ENCODE data around the gene HSPA9. TPM values are rescaled to one million over a fixed set of nuclear protein-coding genes. Genes with fewer than 3 reads are reported as not detected.

Gene HSPA9
- total and polyA plus RNA-seq, 2 of the 13 experiments (the other 11 are each of a cell fraction or from before 2014, with no cell fraction given) = 165 to 478 TPM

DNA sequence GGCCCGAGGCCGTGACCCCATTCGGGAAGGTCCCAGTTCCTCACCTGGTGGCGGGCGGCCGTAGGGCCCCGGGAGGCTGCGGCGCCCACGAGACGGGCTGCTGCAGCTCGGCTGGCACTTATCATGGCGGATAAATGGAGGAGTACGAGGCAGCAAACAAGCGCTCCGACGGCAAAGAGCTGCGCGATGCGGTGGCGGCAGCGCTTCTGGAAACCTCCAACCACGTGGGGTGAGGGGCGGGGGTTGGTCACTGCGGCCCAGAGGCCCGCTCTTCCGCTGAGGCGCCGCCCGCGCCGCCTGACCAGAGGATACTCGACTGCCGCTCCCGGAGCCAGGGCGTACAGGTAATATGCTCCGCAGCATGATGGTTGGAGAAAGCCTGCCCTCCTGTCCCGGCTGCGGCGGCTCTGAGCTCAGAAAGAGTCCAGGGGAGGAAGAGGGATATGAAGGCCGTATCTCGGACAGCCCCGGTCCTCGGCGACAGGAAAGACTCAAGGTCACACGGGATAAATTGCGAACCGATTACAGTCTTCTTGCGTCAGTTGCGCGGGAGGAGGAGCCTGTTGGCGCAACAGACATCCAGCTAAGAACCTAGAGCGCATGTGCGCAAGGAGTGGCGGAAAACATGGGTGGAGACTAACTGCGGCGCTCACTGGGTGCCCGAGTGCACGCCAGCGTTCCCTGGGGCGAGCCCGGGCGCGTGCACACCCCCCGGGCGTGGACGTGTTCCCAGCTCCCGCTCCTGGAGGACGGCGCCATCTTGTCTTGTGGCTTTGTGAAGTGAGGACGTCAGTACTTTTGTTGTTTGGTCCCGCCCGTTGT is at the start of gene HSPA9 (continued):
- TF ChIP-seq MEIS1 (CRISPR knock-in tag; IDR thresholded peaks at IDR 0.05; ENCODE audit: borderline replicate concordance) (no peak; the same call in 1 of the 2 replicates), MTERF4 (CRISPR knock-in tag; IDR thresholded peaks at IDR 0.05) (peak; percentile 83; the same call in 1 of the 2 replicates), ZNF335 (CRISPR knock-in tag; IDR thresholded peaks at IDR 0.05) (peak; percentile 100), GTF3A (CRISPR knock-in tag; conservative IDR thresholded peaks at IDR 0.05) (no peak), HOXD1 (CRISPR knock-in tag; IDR thresholded peaks at IDR 0.05) (peak; percentile 37; the same call in 1 of the 2 replicates), SAP130 (CRISPR knock-in tag; IDR thresholded peaks at IDR 0.05; ENCODE audit: low read depth) (peak; percentile 97), ZNF784 (CRISPR knock-in tag; IDR thresholded peaks at IDR 0.05; ENCODE audit: borderline replicate concordance) (peak; percentile 9), ZFP82 (CRISPR knock-in tag; IDR thresholded peaks at IDR 0.05; ENCODE audit: borderline replicate concordance) (peak; percentile 96; the same call in 1 of the 2 replicates), NR3C1 (CRISPR knock-in tag; IDR thresholded peaks at IDR 0.05) (no peak), ZNF792 (CRISPR knock-in tag; IDR thresholded peaks at IDR 0.05) (peak; percentile 86), HOXA7 (CRISPR knock-in tag; IDR thresholded peaks at IDR 0.05) (no peak), SMYD3 (CRISPR knock-in tag; IDR thresholded peaks at IDR 0.05) (peak; percentile 39; the same call in 1 of the 2 replicates), ETV6 (CRISPR knock-in tag; conservative IDR thresholded peaks at IDR 0.05) (peak; percentile 70), HNRNPLL (IDR thresholded peaks at IDR 0.05; ENCODE audit: low read depth, low read length, poor library complexity, severe bottlenecking) (peak; percentile 100), NAIF1 (CRISPR knock-in tag; IDR thresholded peaks at IDR 0.05; ENCODE audit: borderline replicate concordance) (peak; percentile 97), ZNF20 (CRISPR knock-in tag; IDR thresholded peaks at IDR 0.05) (no peak), ZFAT (CRISPR knock-in tag; conservative IDR thresholded peaks at IDR 0.05) (peak; percentile 83; the same call in 1 of the 2 replicates), ZNF747 (CRISPR knock-in tag; IDR thresholded peaks at IDR 0.05; ENCODE audit: borderline replicate concordance) (peak; percentile 88), ZNF430 (CRISPR knock-in tag; IDR thresholded peaks at IDR 0.05) (peak; percentile 97)
- TF ChIP-seq, protein P1, sequence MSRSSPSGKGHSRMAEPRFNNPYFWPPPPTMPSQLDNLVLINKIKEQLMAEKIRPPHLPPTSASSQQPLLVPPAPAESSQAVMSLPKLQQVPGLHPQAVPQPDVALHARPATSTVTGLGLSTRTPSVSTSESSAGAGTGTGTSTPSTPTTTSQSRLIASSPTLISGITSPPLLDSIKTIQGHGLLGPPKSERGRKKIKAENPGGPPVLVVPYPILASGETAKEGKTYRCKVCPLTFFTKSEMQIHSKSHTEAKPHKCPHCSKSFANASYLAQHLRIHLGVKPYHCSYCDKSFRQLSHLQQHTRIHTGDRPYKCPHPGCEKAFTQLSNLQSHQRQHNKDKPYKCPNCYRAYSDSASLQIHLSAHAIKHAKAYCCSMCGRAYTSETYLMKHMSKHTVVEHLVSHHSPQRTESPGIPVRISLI (CRISPR knock-in tag; IDR thresholded peaks at IDR 0.05; ENCODE audit: borderline replicate concordance) = peak; percentile 52; the same call in 1 of the 2 replicates
- TF ChIP-seq, protein P2, sequence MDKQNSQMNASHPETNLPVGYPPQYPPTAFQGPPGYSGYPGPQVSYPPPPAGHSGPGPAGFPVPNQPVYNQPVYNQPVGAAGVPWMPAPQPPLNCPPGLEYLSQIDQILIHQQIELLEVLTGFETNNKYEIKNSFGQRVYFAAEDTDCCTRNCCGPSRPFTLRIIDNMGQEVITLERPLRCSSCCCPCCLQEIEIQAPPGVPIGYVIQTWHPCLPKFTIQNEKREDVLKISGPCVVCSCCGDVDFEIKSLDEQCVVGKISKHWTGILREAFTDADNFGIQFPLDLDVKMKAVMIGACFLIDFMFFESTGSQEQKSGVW (CRISPR knock-in tag; IDR thresholded peaks at IDR 0.05; ENCODE audit: borderline replicate concordance) = peak; percentile 89; the same call in 1 of the 2 replicates
- TF ChIP-seq, protein P3, sequence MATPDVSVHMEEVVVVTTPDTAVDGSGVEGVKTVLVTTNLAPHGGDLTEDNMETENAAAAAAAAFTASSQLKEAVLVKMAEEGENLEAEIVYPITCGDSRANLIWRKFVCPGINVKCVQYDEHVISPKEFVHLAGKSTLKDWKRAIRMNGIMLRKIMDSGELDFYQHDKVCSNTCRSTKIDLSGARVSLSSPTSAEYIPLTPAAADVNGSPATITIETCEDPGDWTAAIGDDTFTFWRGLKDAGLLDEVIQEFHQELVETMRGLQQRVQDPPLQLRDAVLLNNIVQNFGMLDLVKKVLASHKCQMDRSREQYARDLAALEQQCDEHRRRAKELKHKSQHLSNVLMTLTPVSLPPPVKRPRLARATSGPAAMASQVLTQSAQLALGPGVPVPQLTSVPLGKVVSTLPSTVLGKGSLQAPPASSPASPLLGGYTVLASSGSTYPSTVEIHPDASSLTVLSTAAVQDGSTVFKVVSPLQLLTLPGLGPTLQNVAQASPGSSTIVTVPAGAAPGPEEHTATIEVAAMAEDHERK (CRISPR knock-in tag; IDR thresholded peaks at IDR 0.05; ENCODE audit: low read depth) = peak; percentile 81
